HG03354 (cell line): ENCODE measurements around the gene USH2A.

Experiments
- ATAC-seq: cut with Tn5 transposase; IDR thresholded peaks from one replicate; pipeline ENCODE4 v1.9.1; 2021; ENCODE audit warnings: mild to moderate bottlenecking; ENCODE audit not compliant: unreplicated experiment, poor library complexity, severe bottlenecking

The USH2A gene

GRCh38 chr1:216303690-216304089, 119.6 kb downstream of the USH2A start:
- ATAC-seq: no peak

- ATAC-seq: no peak
Observed at GRCh38 chr1:216293683-216294082, 129.6 kb downstream of the USH2A start.

- ATAC-seq: no peak
Observed at GRCh38 chr1:216290074-216290473, 133.2 kb downstream of the USH2A start.

GRCh38 chr1:216285052-216285451, 138.2 kb downstream of the USH2A start:
- ATAC-seq: no peak

GRCh38 chr1:216281757-216282156, 141.5 kb downstream of the USH2A start:
- ATAC-seq: no peak

- ATAC-seq: no peak
Observed at GRCh38 chr1:216270086-216270773, 153.0 kb downstream of the USH2A start.

GRCh38 chr1:216261631-216262030, 161.6 kb downstream of the USH2A start:
- ATAC-seq: no peak

GRCh38 chr1:216258856-216259255, 164.4 kb downstream of the USH2A start:
- ATAC-seq: no peak

- no peak for ATAC-seq
Observed at GRCh38 chr1:216258386-216258785, 164.9 kb downstream of the USH2A start.

- ATAC-seq: no peak
Observed at GRCh38 chr1:216250861-216251260, 172.4 kb downstream of the USH2A start.

GRCh38 chr1:216248628-216249027, 174.6 kb downstream of the USH2A start:
- no peak for ATAC-seq

GRCh38 chr1:216247937-216248336, 175.3 kb downstream of the USH2A start:
- no peak for ATAC-seq

- ATAC-seq: no peak
Observed at GRCh38 chr1:216246577-216247203, 176.6 kb downstream of the USH2A start.

- ATAC-seq: no peak
Observed at GRCh38 chr1:216238844-216239243, 184.4 kb downstream of the USH2A start.

GRCh38 chr1:216237927-216238542, 185.2 kb downstream of the USH2A start:
- ATAC-seq: no peak

GRCh38 chr1:216224233-216224632, 199.0 kb downstream of the USH2A start:
- ATAC-seq: no peak

- ATAC-seq: no peak
Observed at GRCh38 chr1:216223486-216223885, 199.8 kb downstream of the USH2A start.

GRCh38 chr1:216222288-216222687, 201.0 kb downstream of the USH2A start:
- no peak for ATAC-seq

GRCh38 chr1:216221260-216221700, 202.0 kb downstream of the USH2A start:
- peak; percentile 98 for ATAC-seq

- ATAC-seq: no peak
Observed at GRCh38 chr1:216216305-216216704, 206.9 kb downstream of the USH2A start.

- ATAC-seq: no peak
Observed at GRCh38 chr1:216215169-216215568, 208.1 kb downstream of the USH2A start.
